HG03439 (cell line): ENCODE measurements around the gene OPCML.

ENCODE experiments used
- ATAC-seq: cut with Tn5 transposase; IDR thresholded peaks from one replicate; pipeline ENCODE4 v1.9.1; 2021; ENCODE audit warnings: mild to moderate bottlenecking, moderate library complexity; ENCODE audit not compliant: unreplicated experiment

Gene OPCML

DNA sequence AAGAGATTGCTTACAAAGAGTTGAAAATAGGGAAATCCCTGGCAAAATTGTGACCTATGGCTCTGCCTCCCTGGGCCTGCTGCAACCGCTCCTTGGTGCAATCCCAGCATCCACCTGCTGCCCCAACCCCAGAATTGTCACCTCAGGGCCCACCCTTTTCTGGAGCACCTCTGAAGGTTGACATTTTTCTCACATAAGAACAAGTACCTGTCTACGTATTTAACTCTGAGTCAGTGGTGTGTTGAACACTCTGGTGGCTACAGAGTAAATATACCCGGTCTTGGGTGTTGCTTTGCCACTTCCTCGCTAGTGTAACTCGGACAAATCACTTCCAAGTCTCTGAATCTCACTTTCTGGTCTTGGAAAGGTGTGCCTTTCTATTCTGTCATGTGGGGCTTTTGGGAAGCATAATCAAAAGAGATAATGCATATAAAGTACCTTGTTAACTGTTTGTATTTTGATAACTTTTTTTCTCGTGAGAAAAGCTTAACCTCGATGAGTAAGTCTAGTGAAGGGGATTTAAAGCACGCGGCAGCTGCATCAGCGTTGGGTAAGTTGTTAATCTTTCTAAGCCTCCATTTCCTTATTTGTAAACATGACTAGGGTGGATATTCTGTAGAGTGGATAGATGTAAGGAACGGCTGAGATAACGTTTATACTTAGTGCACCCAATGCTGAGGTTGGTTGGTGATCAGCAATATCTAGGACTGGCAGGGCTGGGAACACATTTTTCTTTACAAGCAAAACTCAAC is 881.2 kb downstream of the OPCML start:
- no peak for ATAC-seq

DNA sequence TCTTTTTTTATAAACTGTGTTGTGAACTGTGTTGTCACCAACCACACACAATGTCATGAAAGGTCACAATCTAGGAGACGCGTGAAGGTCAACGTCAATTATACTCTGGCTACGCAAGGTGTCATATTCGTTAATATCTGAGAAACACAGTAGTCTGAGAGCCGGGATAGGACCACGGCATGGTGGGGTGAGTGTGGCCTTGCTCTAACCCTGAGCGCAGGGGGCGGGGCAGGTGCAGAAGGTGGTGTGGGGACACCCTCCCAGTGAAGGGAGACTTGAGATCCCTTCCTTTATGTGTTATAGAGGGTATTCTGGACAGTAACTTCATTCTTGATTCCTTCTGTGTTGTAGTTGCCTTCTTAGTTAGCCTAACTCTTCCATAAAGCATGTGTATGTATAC is 883.0 kb downstream of the OPCML start:
- ATAC-seq = no peak

DNA sequence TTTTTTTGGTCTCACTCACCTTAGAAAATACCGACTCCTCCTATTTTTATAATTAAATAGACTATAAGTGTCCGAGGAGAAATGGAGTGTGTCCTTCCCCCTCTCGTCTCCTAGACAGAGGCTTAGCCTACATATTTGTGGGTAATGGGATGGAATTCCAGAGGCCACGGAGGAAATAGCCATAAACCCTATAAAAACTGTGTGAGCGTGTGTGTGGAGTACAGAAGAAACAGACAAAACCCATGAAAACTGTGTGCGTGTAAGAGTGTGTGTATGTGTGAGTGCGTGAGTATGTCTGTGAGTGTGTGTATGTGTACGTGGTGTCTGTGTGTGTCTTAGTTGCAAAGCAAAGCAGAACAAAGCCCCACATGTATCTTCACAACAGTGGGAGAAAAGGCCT is 883.5 kb downstream of the OPCML start:
- ATAC-seq = no peak

DNA sequence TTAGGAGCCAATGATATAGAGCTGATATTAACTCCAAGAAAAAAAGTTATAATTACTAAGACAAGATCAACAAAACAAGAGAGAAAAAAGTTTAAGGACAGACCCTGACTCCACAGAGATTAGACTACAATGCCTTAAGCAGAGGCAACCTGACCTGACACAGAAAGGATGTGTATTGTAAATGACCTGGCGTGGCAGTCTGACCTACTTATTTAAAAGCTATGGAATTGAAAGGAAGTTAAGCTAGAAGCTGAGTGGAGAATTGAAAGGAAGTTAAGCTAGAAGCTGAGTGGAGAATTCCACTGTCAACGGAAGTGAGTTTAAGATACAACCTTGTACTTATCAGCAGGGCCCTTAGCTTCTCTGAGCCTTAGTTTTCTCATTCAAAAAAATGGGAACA is 885.4 kb downstream of the OPCML start:
- no peak for ATAC-seq

DNA sequence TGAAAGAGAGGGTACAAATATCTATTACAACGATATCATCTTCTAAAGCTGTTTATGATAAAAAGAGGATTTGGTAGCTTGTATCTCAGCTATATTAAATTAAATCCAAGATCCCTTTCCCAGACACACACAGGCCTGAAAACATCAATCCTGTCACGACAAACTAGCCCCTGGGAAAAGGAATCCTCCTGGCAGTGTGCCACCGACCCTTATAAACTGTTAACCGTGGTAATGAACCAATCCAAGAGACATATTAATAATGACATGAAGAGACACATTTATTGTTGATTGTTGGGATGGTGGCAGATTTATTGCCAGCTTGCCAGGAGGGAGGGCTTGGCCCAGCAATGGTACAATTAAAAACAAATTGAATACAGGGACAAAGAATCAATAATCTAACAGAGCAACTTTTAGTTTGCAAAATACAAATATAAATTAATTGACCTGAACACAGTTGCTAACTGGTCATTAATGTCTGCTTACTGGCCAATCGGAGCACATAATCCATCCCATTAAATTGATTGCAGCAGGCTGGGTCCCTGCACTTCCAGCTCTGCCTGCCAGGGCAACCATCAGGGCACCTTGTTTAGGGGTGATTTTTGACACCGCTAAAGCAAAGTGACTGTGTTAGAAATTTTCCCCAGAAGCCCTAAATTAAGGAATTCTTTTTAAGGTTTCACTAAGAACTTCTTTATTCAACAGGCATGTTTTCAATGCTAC is 887.6 kb downstream of the OPCML start:
- ATAC-seq = no peak

DNA sequence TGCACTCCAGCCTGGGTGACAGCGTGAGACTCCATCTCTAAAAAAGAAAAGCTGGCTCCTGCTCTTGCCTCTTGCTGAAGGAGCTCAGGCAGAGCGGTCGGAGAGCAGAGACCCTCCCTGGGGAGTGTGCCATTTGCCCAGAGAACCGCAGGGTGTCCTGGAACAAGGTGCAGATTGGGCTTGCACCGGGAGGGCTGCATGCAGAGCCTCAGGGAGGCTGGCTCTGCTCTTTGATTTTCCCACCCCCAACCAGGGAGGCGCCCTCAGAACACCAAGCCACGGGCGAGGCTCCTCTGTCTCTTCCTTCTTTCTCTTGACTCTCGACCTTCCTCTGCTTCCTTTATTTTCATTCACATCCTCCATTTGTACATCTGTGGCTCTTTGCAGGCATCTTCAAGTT is 889.1 kb downstream of the OPCML start:
- ATAC-seq = no peak

DNA sequence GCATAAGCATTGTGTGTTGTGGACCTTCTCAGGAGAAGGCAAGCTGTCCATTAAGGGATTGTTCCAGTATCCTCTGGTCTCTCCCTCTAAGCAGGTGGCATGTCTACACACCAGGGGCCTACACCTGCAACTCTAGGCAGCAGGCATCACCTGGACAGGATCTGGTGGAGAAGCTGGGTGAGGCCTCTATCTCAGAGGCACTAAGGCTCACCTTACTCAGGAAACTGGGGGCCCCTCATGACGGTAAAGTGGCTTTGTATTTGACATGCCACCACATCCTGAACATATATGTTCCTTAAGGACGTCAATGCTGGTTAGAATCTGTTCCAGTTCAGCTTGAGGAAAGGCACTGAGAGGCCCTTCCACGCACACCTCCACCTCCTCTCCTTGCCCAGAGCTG is 891.3 kb downstream of the OPCML start:
- ATAC-seq = no peak

DNA sequence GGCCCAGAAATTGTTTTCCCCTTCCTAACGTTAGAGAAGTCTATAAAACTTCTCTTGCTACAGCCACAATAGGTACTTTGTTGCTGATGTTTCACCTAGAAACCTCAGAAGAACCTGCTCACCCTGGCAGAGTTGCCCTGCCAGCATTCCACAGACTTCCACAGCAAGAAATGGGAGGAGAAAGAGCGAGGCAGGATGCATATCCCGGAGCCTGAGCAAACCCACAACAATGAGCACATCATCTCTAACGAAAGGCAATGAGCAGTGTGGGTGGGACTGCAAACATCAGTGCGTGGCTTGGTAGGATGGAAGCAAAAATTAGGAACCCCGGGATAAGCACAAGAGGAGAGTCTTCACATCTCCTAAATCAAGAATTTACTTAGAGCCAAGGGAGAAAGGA is 892.3 kb downstream of the OPCML start:
- no peak for ATAC-seq

DNA sequence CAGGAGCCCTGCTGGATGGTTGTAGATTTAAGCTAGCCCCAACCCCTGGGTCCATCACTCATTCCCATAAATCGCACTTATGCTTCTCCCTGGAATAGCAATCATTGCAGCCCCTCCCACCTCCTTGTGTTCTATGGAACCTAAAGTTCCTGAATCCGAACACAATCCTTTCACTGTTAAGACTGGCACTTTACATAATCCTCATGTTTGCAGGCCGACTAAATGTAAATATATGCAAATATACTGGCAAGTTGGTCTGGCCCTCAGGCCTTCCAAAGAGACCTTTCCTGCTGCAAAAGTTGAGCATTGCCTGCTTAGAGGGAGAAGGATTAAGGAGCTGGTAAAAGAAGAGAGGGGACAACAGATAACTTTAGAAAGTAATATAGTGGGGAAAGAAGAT is 892.9 kb downstream of the OPCML start:
- no peak for ATAC-seq

DNA sequence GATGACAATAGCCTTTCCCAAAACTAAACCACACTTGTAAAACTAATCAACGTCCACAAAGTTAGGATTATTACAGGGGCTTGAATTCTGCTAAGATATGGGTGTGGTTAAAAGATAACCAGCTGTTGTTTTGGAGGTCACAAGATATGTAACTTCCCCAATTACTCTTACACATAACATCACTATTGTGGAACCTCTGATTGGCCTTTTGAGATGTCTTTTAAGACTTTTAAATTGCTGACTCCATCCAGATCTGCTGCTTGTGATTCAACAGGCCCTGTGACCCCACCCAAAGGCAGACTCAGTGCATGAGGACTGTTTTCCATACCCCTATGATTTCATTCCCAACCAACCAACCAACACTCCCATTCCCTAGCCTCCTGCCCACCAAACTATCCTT is 893.9 kb downstream of the OPCML start:
- ATAC-seq = no peak

DNA sequence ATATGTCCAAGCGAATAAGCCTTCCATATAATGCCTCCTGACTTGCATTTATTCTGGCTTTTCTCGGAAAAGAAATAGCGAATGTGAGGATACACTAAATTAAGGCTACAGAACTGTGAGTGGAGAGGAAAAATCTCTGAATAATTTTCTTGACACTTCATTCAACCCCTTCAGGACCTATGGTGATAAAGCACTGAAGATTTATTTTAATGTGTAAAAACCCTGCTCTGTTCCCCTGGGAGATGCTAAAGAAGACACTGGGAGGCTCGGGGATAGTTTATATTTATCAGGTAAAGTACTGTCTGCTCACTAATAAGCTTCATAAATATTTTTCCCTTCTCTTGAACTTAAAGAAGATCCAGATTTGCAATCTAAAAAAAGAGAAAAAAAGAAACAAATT is 895.8 kb downstream of the OPCML start:
- no peak for ATAC-seq

DNA sequence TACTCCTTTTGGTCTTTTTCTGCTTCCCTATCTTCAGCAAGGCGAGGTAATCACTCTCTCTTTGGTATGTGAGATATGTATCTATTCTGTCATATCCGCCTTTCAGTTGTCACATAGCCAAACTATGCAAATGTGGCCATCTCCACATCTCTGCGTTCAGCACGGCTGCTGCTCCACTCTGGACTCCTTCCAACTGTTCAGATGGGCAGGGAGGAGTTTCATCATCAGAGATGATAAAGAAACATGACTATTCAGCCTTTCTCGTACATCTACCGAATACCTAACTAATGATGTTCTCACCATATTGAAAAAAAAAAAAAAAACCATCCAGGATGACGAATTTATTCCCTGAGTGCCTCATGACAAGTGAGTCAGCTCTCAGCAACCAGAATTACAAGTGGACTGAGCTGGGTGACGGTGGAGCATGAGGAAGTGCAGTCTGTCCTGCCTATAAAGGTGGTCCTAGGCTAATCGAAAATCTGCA is 899.6 kb downstream of the OPCML start:
- no peak for ATAC-seq

DNA sequence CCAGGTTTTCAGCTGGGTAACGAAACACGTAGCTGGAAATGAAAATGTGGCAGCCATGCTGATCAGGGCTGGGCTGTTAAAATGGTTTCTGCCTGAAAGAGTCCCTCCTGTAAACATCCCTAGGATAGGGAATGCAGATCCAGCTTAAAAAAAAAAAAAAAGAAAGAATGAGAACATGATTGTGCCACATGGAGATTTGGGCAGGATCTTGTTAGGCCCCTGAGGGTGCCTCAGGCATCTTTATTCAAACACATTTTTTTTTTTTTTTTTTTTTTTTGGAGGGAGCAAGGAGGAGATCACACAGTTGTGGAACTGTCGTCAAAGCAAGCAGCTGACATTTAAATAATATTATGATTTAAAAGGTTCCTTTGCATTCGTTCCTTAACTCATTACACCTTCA is 900.3 kb downstream of the OPCML start:
- no peak for ATAC-seq

DNA sequence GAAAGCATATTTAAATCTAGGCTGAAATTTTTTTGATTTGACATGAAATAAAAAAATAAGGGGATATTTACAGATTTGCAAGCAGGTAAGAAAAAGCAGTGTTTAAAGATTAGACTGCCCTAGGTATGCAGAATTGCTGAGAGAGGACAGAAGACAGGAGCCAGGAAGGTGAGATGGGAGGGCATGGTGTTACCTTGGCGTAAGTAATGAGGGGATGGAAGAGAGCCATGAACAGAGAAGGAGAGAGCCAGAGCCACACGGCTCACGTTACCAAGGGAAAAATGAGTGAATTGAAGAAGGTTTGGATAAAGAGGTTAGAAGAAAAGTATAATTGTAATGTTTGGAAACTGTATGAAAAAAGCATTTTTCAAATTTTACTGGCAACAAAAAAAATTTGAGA is 904.3 kb downstream of the OPCML start:
- no peak for ATAC-seq

DNA sequence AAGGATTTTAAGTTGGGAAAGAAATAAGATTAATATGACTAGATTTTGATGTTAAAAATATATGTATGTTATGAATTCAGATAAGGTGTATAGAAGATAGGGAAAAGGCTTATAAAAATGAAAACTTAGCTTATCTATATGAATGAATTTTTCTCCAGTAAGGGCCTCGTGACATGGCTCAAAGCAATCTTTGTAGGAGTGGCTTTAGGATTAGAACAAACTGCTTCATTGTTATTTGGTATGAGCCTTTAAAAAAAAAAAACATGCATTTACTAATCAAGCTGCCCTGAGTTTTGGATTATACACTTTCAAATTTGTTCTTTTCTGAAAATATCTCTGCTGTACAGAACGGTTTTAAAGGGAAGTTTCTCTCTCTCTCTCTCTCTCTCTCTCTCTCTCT is 905.9 kb downstream of the OPCML start:
- ATAC-seq = no peak

DNA sequence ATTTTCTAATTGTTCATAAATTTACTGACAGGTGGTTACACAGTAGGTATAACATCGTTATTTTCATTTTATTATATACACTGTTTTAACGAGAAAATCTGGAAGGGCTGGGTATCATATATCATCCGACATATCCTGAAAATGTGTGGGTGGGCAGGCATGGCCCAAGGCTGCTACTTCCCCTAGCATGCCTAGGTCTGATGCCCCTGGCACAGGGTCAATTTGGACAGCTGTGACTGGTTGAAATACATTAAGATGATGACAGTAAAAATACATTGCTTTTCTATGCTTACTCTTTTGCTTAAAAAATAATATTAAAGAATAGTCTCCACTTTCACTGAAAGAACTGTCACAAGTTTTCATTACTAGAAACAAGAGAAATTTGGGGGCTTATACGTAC is 908.8 kb downstream of the OPCML start:
- ATAC-seq = no peak

DNA sequence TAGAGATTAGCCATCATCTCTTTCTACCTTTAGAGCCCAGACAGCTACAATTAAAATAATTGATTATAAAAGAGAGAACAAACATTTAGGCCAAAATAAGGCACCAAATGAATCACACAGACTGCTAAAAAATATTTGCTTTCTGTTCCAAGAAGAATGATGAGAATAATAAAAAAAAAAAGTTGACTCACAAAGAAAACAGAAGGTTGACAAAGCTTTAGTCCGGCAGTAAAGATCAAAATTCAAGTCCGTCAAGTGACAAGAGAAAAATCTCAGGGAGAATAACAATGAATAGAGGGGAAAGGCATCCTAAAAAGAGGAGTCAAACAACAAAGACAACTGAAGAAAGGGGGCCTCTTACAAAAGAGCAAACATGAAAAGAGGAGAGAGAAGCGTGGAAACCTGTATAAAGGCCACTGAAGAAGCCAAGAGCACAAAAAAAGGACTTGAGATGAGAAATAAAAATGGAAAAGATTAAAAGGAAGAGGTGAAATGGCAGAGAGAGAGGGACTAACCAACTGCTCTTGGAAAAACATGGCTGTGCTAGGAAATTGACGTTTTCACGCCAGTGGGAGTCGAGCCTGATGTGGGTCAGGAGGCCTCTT is 910.2 kb downstream of the OPCML start:
- no peak for ATAC-seq

DNA sequence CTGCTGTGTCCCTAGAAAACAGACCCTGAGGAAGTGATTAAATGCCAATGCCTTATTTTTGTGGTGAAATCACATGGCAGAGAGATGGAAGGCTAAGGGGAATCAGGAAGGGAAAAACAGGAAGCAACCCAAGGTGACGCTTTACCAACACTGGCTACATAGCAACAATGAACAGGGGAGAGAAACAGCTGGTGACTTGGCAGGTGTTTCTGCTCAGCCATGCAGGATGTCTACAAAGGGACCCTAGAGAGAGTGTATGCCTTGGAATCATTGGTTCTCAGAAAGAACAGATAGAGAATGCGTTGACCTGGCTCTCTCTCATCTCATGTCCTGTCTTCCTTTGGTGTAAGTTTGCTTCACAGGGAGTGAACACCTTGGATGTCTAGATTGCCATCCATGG is 911.9 kb downstream of the OPCML start:
- no peak for ATAC-seq

DNA sequence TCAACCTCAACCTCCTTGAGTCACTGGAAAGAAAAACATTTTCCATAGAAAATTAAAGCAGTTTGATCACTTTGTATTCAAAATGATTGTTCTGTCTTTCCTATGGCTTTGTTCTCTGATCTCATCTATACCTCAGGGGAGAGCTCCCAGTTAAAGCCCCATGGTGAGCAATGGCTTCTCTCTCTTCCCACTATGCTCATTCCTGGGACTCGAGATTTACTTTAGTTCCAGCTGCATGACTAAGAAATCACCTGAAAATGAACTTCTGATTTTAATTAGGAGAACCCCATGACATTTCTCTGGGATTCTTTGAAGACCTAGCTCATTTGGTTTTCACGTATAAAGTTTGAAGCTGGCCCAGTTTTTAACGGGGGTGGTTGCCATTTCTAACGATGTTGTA is 921.5 kb downstream of the OPCML start:
- ATAC-seq = no peak

DNA sequence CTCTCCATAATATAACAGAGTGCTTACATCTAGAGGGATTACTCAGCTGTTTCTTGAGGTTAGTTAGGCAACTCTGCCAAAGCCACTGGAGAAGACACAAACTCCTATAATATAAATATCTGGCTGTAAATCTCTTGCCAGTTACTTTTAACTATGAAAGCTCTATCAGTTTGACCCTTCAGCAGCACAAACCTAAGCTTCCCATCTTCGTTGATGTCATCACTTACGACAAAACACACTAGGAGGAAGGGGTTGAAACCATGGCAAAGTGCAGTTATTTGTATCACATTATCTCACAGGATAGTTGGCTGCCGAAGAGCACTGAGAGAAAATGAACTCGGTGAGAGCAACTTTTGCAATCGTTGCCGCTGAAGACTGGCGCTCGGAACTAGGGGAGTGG is 922.1 kb downstream of the OPCML start:
- no peak for ATAC-seq

DNA sequence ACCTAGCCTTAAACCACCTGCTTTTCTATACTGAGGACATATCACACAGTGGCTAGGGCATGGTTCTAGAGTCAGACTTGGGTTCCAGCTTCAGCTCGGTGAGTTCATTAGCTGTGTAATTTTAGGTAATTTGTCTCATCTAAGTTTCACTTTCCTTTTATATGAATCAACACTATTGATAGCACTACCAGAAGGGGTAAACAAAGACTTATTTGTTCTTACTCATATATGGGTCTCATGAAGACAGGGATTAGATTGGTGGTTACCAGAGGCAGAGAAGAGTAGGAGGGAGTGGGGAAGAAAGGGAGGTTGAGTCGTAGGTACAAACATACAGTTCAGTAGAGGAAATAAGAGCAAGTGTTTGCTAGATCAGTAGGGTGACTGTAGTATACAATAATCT is 924.7 kb downstream of the OPCML start:
- no peak for ATAC-seq
